ENCODE results near the gene WLS. TPM values are rescaled to one million over a fixed set of nuclear protein-coding genes. Genes with fewer than 3 reads are reported as not detected.

WLS gene
- polyA plus RNA-seq, 1 donor from 2014 or later, result 8.8 TPM

DNA sequence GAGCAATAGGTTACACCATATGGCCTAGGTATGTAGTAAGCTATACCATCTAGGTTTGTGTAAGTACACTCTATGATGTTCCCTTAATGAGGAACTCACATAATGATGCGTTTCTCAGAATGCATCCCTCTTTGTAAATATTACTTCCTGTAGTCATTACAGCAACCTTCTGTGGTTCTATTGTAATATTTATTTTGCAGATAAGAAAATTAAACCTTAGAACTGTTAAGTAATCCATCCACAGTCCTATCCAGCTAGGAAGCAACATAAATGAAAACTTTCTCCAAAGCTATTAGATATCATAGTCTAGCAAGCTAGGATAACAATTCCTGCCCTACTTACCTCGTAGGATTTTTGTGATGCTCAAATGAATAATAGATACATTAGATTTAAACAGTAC, 88.7 kb downstream of the WLS start:
- Histone ChIP-seq H3K4me3 (ENCODE audit: low read length) (no peak overlapping the region), H4K20me1 (ENCODE audit: insufficient read depth) (no peaks in the 10 kb centered on the region), H3K9me3 (ENCODE audit: low read length) (no peaks in the 10 kb centered on the region), H3F3A (ENCODE audit: insufficient read depth, low read length, poor library complexity, severe bottlenecking) (no peaks in the 10 kb centered on the region), H3K36me3 (ENCODE audit: insufficient read depth, low read length) (no peaks in the 10 kb centered on the region), H3K9me2 (ENCODE audit: insufficient read depth, low read length) (no peaks in the 10 kb centered on the region), H3K4me2 (ENCODE audit: low read length) (no peak overlapping the region), H3K79me2 (replicated peaks; ENCODE audit: insufficient read depth, low read length) (no peaks in the 10 kb centered on the region), H2AFZ (ENCODE audit: low read depth, low read length) (no peak overlapping the region), H3K9ac (ENCODE audit: low read length) (no peak overlapping the region), H3K27me3 (ENCODE audit: insufficient read depth, low read depth, low read length) (no peaks in the 10 kb centered on the region), H3K27ac (ENCODE audit: low read length) (no peak overlapping the region)
- TF ChIP-seq RAD21 (conservative IDR thresholded peaks at IDR 0.05), result no peak
- TF ChIP-seq EZH2 (IDR thresholded peaks at IDR 0.05; ENCODE audit: borderline replicate concordance, insufficient read depth, low read length, poor library complexity, severe bottlenecking), result no peak
- TF ChIP-seq SMC3 (conservative IDR thresholded peaks at IDR 0.05; ENCODE audit: poor library complexity), result no peak
- no peak for TF ChIP-seq TAF1 (IDR thresholded peaks at IDR 0.05; ENCODE audit: low read depth)
- TF ChIP-seq CTCF (IDR thresholded peaks at IDR 0.05; ENCODE audit: poor library complexity, severe bottlenecking), result no peak
- no peak for TF ChIP-seq EP300 (conservative IDR thresholded peaks at IDR 0.05; ENCODE audit: poor library complexity, severe bottlenecking)
- no peak for TF ChIP-seq MXI1 (conservative IDR thresholded peaks at IDR 0.05; ENCODE audit: poor library complexity, severe bottlenecking)
- TF ChIP-seq REST (IDR thresholded peaks at IDR 0.05; ENCODE audit: borderline replicate concordance), result no peak
- TF ChIP-seq POLR2AphosphoS5 (IDR thresholded peaks at IDR 0.05), result no peak

GRCh38 chr1:68142461-68142860, 89.9 kb downstream of the WLS start:
- Histone ChIP-seq H3K9ac (ENCODE audit: low read length) (no peak overlapping the region), H3K9me2 (ENCODE audit: insufficient read depth, low read length) (no peaks in the 10 kb centered on the region), H3F3A (ENCODE audit: insufficient read depth, low read length, poor library complexity, severe bottlenecking) (no peaks in the 10 kb centered on the region), H2AFZ (ENCODE audit: low read depth, low read length) (no peak overlapping the region), H3K79me2 (replicated peaks; ENCODE audit: insufficient read depth, low read length) (no peaks in the 10 kb centered on the region), H3K4me3 (ENCODE audit: low read length) (no peak overlapping the region), H3K27ac (ENCODE audit: low read length) (no peak overlapping the region), H3K27me3 (ENCODE audit: insufficient read depth, low read depth, low read length) (no peaks in the 10 kb centered on the region), H3K4me2 (ENCODE audit: low read length) (no peak overlapping the region), H4K20me1 (ENCODE audit: insufficient read depth) (no peaks in the 10 kb centered on the region), H3K9me3 (ENCODE audit: low read length) (no peaks in the 10 kb centered on the region), H3K36me3 (ENCODE audit: insufficient read depth, low read length) (no peaks in the 10 kb centered on the region)
- TF ChIP-seq POLR2AphosphoS5 (IDR thresholded peaks at IDR 0.05), result no peak
- no peak for TF ChIP-seq REST (IDR thresholded peaks at IDR 0.05; ENCODE audit: borderline replicate concordance)
- TF ChIP-seq RAD21 (conservative IDR thresholded peaks at IDR 0.05), result no peak
- no peak for TF ChIP-seq SMC3 (conservative IDR thresholded peaks at IDR 0.05; ENCODE audit: poor library complexity)
- no peak for TF ChIP-seq EZH2 (IDR thresholded peaks at IDR 0.05; ENCODE audit: borderline replicate concordance, insufficient read depth, low read length, poor library complexity, severe bottlenecking)
- no peak for TF ChIP-seq EP300 (conservative IDR thresholded peaks at IDR 0.05; ENCODE audit: poor library complexity, severe bottlenecking)
- no peak for TF ChIP-seq TAF1 (IDR thresholded peaks at IDR 0.05; ENCODE audit: low read depth)

Measured in neural cell (in vitro differentiated cells).